HUDEP-2 (cell line): ENCODE results near the gene ZNF710.

Source experiments
- DNase-seq, 76 experiments: peaks; one replicate each; lab custom pipeline; 2025; ENCODE audit not compliant: unreplicated experiment in 76 of 76; lab: John Stamatoyannopoulos, UW

The ZNF710 gene

DNA sequence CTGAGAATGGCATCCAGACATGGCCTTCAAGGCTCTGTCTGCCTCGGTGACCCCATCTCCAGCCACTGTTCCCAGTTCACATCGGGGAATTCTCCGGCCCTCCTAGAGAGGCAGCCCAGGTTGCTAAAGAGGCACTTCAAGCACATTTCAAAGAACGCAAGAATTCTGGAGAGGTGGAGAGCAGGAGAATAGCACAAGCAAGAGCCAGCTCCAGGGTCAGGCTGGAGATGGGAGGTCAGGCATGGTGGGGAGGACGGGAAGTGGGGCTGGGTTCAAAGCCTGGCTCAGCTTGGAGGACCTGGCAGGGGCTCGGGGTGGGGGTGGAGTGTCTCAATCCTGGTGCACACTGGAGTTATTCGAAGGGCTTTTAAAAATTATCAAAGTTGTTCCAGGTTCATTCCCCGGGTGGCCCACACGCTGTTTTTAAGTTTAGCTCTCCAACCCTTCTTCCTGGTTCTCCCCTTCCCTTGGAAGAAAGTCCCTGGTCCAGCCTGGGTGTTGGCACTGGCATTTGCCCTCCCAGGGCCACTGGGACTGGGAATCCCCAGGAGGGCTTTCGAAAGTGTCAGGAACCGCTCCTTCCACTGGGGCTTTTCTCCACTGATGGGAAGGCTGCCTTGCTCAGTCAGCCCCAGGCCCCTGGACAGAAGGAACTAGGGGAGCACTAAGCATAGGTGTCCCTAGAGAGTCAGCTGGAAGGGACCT, 35.8 kb downstream of the ZNF710 start:
- DNase-seq, result no peak

DNA sequence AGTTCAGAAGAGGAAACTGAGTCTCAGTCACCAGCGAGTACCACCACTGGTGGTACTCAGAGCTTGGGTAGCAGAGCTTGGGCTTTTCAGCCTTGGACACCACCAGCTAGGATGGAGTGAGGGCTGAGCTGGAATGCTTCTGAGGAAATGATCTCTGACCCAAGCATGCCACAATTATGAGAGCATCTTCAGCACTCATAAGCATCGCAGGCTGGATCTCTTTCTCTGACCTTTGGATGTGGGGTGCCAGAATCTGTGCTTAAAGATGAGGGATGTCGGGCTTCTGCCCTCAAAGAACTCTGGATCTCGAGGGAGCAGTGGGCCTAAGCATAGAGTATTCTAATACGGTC, 36.4 kb downstream of the ZNF710 start:
- DNase-seq, result no peak

DNA sequence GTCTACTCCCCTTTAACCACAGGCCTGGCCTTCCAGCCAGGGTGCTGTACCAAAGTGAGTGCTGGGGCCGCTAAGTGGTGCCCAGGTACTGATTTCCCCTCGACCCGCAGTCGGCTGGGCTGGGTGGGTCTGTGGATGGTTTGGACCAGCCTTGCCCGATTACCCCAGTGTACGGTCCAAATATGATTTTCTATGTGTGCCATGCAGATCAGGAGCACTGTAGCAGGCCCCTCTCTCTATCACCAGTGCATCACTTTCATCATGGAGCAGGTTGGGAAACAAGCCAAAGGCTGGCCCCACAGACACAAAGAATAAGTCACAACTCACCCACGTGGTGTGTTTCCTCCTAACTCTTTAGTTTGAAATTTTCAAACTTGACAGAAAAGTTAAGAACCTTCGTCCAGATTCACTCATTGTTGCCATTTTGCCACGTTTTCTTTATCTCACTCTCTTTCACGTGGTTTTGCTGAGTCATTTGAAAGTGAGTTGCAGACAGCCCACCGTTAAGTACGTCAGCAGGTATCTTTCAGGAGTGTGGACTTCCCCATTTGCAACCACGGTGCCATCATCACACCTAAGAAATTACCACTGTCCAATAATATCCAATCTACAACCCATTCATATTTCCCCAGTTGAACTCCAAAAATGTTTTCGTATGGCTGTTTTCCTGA, 37.0 kb downstream of the ZNF710 start:
- DNase-seq, result peak in 3 of 76 experiments; percentile 13 to 16 (median 13)

DNA sequence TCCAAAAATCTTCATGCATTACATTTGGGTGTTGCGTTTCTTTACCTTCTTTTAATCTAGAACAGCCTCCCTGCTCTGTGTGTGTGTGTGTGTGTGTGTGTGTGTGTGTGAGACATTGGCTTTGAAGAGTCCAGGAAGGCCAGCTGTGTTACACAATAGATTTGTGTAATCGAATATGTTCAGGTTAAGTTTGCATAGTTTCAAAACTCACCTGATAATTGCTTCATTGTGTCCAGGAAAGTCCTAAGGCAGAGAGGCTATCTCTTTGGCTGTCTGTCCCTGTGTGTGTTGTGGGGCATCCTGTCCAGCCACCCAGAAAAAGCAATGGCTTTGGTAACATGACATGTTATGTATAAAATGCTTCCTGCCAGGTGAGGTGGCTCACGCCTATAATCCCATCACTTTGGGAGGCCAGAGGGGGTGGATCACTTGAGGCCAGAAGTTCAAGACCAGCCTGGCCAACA, 37.5 kb downstream of the ZNF710 start:
- no peak for DNase-seq

DNA sequence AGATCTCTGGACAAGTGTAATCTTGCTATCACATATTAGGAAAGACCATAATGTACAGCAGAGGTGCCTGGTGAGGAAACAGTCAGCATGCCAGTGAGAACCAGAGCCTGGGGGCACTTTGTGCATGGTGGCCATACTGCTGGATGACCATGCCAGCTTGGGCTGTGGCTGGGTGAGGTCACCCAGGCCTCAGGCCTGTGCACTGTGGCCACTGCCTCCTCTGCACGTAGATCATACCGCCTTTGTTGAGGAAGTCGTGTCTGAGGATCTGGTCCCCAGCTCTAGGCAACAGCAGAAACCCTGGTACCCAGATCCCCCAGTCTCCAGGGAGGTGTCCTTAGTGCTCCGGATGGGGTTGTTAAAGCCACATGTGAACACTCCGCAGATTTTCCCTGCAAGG, 38.9 kb downstream of the ZNF710 start:
- DNase-seq, result no peak

DNA sequence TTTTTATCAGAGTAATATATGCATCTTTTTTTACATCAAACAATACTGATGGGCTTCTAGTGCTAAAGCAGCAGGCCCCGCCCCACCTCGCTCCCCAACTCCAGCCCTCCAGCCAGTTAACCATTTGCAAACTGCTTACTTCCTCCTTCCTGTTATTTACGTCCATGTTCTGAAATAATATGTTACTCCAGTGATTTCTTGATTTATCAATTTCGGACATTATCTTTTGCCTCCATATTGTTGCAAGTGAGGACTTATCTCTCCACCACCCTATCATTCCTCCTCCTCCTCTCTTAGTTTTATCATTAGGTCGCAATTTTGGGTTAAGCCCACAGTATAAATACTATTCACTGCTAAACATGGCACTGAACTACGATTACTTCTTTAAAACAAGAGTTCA, 39.5 kb downstream of the ZNF710 start:
- peak in 46 of 76 experiments; percentile 7 to 76 (median 33) for DNase-seq

DNA sequence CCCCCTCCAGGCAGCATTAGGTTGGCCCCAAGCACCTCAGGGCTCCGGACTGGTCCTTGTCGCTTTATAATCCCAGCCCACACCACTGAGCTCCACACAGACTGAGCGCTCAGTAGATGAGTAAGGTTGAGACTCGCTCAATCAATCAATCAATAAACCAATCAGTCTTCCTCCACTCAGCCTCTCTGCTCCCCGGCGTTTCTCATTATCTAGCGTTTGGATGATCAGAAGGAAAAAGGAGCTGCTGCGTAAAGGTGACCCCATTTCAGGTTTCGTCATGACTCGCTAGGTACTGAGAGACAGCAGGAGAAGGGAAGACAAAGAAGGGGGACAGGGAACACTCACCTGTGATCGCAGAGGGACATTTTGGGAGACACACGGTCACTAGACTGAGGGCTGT, 41.2 kb downstream of the ZNF710 start:
- DNase-seq, result no peak

DNA sequence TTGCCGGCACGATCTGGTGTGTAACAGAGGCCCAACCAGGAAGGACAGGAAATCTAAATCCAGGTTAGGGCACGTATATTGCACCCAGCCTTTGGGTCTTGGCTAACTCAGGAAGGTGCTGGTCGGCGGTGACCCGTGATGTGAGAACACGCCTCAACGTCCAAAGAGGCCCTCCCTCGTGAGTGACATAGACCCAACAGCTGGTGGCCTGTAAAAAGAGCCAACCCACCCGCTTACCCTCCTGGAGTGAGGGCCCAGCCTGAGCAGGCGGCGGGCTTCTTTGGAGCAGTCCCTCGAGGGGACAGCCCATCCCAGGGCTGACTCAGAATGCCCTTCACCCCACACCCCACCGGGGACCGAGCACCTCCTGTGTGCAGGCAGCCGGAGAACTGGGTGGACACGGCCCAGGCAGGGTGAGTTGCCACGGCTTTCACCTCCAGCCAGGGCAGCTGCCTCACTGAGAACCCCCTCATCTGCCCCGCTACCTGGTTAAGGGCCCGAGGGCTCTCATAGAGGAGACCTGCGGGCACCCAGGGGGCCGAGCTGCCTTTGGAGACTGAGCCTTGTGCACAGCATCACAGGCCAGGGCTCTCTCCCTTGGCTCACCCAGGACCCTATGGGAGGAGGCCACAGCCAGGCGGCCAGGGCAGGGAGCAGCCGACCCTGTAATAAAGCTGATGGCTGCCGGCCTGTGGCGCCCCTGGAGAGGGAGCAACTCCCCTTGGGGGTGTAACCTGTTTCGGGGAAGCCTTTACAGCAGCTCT, 41.8 kb downstream of the ZNF710 start:
- DNase-seq, result no peak

DNA sequence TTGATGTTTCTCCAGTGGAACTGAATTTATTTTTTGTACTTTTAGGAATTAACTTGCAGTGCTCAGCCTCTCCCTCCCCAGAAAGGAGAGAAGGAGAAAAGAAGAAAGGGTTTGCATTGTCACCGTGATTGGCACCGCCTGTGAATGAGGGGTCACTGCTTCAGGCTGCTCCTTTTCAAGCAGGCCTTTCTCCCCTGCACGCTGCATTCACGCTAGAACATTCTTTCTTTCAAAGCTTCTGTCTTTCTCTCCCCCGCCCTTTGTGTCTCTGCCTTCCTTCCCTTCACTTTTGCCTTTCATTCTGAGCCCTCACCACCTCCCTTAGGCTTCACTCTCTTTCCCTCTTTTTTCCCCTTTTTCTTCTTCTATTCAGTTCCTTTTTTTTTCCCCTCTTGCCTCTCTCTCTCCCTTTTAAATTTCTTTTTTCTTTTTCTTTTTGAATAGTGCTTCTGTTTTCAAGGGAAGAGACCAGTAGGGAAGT, 42.4 kb downstream of the ZNF710 start:
- DNase-seq, result no peak

DNA sequence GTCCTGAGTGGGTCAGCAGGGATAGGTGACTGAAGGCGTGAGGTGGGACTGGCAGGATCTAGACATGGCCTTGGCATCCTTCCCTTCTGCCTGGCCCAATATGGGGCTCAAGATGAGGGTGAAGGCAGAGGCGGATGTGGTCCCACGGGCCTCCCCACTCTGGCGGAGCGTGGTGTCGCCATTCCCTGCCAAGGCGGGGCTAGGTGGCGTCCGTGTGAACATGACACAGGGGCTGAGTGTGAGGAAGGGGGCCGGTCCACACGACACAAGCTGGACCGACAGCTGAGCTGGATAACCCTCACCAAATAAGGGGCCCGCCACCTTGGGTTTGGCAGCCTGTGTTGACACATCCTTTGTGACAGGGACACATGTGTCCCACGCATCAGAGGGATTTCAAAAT, 43.1 kb downstream of the ZNF710 start:
- DNase-seq, result no peak

DNA sequence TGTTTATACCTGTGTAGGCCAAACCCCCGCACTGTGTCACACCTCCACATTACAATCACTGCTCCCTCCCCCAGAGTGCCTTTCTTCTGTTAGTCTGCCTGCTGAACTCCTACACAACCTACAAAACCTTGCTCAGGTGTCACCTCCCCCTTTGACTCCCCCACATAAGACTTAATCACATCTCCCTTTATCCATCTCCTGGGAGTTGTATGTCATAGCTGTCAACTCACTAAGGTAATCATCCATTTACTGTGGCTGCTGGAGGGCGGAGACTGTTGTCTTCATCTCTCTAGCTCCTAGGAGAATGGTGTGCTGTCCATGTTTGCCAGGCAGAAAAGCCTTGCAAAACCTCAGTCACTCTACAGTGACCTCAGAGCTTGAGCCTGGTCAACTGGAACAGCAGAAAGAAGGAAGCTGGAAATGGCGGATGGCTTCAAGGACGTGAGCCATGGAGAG, 43.8 kb downstream of the ZNF710 start:
- DNase-seq, result no peak

DNA sequence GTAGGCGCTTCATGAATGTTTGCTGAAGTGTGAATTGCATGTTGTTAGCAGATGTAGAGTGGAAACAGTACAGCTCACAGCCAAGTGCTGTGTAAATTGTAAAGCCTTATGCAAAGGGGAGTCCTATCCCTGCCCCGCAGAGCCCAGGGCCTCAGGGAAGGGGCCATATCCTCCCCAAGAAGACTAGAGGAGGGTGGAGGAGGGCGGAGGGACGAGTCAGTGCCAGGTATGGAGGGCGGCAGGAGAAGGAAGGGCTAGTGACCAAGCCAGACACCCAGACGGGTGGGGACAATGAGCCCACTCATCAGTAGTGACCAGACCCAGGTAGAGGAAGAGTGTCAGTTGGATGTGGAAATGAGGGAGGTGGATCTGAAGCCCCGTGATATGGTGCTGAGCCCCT, 45.2 kb downstream of the ZNF710 start:
- no peak for DNase-seq

DNA sequence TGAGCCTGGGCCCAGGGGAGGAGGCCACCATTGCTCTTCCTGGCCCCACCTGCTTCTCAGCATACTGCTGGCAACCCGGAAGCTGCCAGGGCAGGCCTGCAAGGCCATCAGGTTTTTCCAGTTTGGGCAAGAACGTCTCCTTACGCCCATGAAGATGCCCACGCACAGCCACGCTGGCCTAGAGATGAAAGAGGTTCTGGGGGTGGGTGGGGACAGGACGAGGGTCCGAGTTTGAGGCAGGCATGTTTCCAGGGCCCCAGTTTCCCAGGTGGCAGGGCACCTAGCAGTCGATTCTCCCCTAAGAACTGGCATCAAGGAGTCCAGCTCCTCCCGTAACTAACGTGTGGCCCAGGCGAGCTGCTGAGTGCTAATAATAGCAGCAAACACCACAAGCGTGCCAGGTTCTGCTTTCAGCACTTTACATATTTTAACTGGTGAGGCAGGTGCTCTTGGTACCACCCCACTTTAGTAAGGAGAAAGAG, 45.8 kb downstream of the ZNF710 start:
- DNase-seq, result no peak

DNA sequence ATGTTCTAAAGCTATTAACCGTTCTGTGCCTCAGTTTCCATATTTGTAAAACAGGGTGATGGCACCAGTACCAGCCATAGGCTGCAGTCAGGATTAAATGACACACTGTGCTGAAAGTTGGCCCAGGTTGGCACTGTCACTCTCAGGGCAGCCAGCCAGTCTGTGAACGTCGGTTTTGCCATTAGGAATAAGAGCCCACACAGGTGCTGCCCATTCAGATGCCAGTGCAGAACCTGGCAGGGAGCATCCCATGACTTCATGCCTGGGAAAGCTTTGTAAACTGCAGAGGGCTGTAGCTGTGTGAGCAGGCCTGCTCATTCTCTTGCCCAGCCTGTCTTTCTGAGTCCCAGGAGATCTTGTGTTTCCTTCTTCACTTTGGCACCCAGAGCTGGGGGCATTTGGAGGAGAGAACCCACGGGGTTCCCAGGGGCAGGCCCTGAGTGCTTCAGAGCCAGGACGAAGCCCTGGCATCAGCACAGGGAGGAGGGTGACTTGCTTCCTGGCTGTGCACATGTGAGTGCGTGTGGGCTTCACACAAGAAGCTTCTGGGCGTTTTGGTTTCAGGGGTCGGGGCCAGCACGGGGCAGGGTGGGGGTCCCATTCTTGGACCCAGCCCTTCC, 46.9 kb downstream of the ZNF710 start:
- no peak for DNase-seq

DNA sequence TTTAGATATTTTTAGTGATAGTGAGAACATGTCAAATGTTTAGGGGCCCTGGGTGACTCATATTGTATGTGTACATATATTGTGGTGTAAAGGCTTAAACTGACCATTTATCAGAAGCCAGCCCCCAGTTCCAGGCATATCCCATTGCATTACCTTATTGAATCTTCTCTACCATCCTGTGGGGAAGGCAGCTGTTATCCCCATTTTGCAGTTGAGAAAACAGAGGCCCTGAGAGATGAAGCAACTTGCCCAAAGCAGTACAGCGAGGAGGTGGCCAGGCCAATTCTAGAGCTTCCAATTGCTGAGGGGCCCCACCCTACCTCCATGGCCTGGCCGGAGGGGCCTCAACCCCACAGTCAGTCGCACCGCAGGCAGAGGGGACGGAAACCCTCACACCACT, 47.9 kb downstream of the ZNF710 start:
- DNase-seq, result no peak

DNA sequence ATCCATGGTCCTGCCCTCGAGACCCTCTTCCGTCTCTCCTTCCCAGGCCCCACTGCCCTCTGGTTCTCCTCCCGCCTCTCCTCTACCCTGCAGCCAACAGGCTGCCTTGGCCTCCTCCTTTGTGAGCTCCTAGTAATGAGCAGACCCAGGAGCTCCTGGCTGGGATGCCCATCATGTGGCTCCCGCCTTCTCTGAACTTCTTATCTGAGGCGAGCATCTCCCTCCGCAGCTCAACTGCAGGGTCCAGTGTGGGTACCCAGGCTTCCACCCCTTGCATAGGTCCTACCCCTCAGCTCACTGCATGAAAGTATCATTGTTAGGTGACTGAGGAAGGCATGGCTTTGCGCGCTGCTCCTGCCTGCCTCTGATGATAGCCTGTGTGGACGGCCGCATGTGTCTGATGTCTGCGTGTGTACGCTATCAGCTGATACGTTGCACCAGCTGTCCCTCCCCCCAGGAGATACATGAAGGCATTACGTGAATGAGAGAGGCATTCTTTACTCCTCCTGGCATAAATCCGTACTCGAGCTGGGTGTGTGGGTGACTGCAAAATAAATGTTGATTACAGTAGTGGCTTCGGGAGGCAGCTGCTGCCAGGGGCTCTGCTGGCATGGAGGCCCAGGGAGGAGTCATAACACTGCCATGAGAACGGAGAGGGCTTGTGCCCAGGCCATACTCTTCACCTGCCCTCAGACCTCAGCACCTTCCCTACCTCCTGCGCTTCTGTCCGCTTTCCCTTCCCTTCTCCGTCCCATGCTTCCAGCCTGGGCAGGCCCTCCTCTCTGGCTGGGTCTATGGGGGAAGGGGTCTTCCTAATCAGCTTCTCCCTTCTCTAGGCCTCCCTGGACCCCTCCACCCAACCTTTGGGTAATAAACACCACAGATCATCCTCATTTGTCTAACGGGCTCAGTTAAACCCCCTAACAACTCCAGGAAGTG, 48.8 kb downstream of the ZNF710 start:
- peak in 2 of 76 experiments; percentile 17 to 53 for DNase-seq

DNA sequence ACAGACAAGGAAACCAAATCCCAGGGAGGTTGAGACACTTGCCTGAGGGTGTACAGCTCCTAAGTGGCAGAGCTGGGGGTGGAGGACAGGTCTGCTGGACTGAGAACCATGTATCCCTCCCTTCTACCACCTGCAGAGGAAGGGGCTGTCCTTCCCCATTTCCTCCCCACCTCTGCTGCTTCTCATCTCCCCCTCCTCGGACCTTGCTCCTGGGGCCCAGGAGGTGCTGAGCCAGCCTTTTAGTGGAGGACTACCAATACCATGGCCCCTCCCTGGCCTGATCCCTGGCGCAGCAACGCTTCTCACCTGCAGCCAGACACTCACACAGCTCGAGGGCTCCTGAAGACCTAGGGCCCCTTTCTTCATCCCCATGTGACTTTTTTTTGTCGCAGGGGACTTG, 50.8 kb downstream of the ZNF710 start:
- DNase-seq, result no peak

DNA sequence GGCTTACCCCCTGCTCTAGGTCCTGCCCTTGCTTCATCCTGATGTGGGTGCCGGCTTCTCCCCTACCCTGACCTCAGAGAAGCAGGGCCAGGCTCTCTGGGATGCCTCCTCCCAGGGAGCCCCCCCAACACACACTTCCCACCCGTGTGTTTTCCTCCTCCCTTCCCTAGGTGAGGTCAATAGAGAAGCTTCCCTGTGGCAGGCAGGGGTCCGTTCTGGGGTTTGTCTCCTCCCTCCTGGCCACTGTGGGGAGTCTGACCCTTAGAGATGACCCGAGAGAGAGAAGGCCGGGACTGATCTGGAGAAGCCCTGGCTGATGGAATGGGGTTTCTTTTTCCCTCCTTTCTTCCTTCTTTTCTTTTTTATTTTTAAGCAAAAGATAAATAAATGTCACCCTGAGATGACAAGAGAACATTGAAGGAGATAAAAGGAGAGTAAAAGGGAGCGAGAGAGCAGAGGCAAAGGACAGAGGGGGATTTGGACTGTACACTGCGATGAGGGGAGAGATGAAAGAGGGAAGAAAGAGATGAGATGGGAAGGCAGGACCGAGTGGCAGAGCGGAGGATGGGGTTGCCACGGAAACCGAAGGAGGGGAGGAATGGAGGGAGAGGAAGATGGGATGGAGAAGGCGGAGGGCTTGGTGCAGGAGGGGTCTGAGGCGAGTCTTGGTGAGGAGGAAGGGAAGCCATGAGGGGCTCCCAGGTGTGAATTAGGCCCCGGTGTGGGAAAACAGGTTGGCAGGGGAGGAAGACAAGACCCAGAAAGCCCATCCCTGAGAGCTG, 52.8 kb downstream of the ZNF710 start:
- no peak for DNase-seq

DNA sequence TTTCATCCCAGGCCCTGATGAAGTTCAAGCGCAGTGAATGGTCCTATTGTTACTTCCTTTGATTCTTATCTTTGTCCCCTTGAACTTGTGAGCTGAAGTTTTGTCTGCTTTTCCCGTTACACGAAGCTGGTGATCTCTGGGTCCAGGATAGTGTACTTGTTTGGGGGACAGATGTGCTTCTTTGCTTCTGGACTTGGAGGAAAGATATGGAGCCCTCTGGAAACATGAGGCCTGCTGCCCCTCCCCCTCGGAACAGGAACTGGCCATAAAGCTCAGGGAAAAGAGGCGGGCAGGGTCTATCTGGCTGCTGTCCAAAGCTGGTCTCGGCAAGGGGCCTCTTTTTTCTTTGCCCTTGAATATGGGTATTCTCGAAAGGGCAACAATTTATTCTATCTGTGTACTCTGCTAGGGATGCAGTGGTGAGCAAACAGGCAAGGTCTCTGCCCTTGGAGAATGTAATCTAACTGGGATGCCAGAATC, 53.5 kb downstream of the ZNF710 start:
- no peak for DNase-seq
